Endothelial cell of umbilical vein (primary cell): Measurements from ENCODE around the gene SFSWAP. TPM values are rescaled to one million over a fixed set of nuclear protein-coding genes. Genes with fewer than 3 reads are reported as not detected.

ENCODE experiments used
- BruUV-seq: library from RNA; stranded (reverse); fragments of 400-500 nt; replicated peaks from 2 replicates; lab custom pipeline; 2021; lab: Mats Ljungman, UMichigan
- CTCF ChIA-PET: fragments of 300-600, 350-600 bp; sonication (Branson Sonifier 250); formaldehyde crosslinking; loops from one replicate; lab custom pipeline; 2021; ENCODE audit warnings: antibody characterized with exemption, inconsistent platforms; lab: Charles Lee
- POLR2A ChIA-PET: fragments of 300-600, 350-600 bp; sonication (Branson Sonifier 250); formaldehyde crosslinking; loops from one replicate; lab custom pipeline; 2021; ENCODE audit warnings: antibody characterized with exemption, inconsistent platforms; lab: Charles Lee
- DNase-seq: peaks from one replicate; pipeline ENCODE4 v3.0.0-alpha.2; 2011; ENCODE audit warnings: low read depth, low spot score
- FAIRE-seq: peaks from 2 replicates; lab custom pipeline; 2011; peaks lifted over from hg19 to GRCh38; lab: Jason Lieb, UNC
- H2AFZ ChIP-seq: 2 replicates; pipeline ENCODE4 v1.6.0; 2012; ENCODE audit warnings: low read depth, low read length, control low read depth, inconsistent platforms
- H3K27ac ChIP-seq: 2 replicates; pipeline ENCODE4 v1.5.1; 2011; ENCODE audit warnings: low read depth, mild to moderate bottlenecking, control low read depth, low read length, moderate library complexity; ENCODE audit not compliant: insufficient read depth
- H3K27me3 ChIP-seq, 2 experiments: 2 replicates each; pipeline versions ENCODE4 v1.6.0 to v1.6.1; 2011; ENCODE audit warnings: low read length in 2 of 2, mixed read lengths in 1 of 2; ENCODE audit not compliant: control insufficient read depth in 2 of 2, insufficient read depth in 2 of 2
- H3K36me3 ChIP-seq, 2 experiments: 2 replicates in 1 of 2; 3 replicates in 1 of 2; pipeline ENCODE4 v1.5.1; 2011; ENCODE audit warnings: low read length in 2 of 2, mild to moderate bottlenecking in 1 of 2, moderate library complexity in 1 of 2; ENCODE audit not compliant: control insufficient read depth in 2 of 2, insufficient read depth in 2 of 2; ENCODE audit errors: extremely low read depth in 1 of 2
- H3K4me1 ChIP-seq: 3 replicates; pipeline ENCODE4 v1.5.1; 2011; ENCODE audit warnings: mild to moderate bottlenecking, low read length; ENCODE audit not compliant: control insufficient read depth, insufficient read depth; ENCODE audit errors: extremely low read depth
- H3K4me2 ChIP-seq: 2 replicates; pipeline ENCODE4 v1.6.1; 2011; ENCODE audit warnings: low read length, control low read depth, mixed read lengths; ENCODE audit not compliant: insufficient read depth
- H3K4me3 ChIP-seq, 3 experiments: fragments of 200-600 bp in 1 of 3; sonication (generic), shearing (Covaris generic) in 1 of 3; replicated peaks in 1 of 3; 2 replicates each; pipeline ENCODE4 v1.5.1; 2011 to 2016; ENCODE audit warnings: control low read depth in 3 of 3, low read length in 3 of 3, mild to moderate bottlenecking in 2 of 3, inconsistent platforms in 1 of 3, low read depth in 1 of 3, moderate library complexity in 1 of 3; ENCODE audit not compliant: insufficient read depth in 1 of 3
- H3K79me2 ChIP-seq: 2 replicates; pipeline ENCODE4 v1.6.0; 2012; ENCODE audit warnings: low read length, inconsistent platforms; ENCODE audit not compliant: control insufficient read depth, insufficient read depth
- H3K9ac ChIP-seq: replicated peaks from 2 replicates; pipeline ENCODE3; 2011; ENCODE audit warnings: low read length, control low read depth; ENCODE audit not compliant: insufficient read depth; ENCODE audit errors: extremely low read depth
- H3K9me1 ChIP-seq: replicated peaks from 3 replicates; pipeline ENCODE4 v1.6.0; 2011; ENCODE audit warnings: mild to moderate bottlenecking, low read length; ENCODE audit not compliant: control insufficient read depth, insufficient read depth; ENCODE audit errors: extremely low read depth
- H3K9me3 ChIP-seq: replicated peaks from 2 replicates; pipeline ENCODE4 v1.5.1; 2012; ENCODE audit warnings: low read length, inconsistent platforms; ENCODE audit not compliant: control insufficient read depth, insufficient read depth
- H4K20me1 ChIP-seq: replicated peaks from 2 replicates; pipeline ENCODE3; 2011; ENCODE audit warnings: mild to moderate bottlenecking, low read length; ENCODE audit not compliant: control insufficient read depth, insufficient read depth; ENCODE audit errors: extremely low read depth
- EZH2 ChIP-seq: IDR thresholded peaks from 2 replicates; pipeline ENCODE4 v1.6.1; 2012; ENCODE audit warnings: borderline replicate concordance, low read depth, mild to moderate bottlenecking, moderate library complexity, low read length, inconsistent platforms; ENCODE audit not compliant: severe bottlenecking
- FOS ChIP-seq: IDR thresholded peaks from 2 replicates; pipeline ENCODE4 v1.6.1; 2011; ENCODE audit warnings: mild to moderate bottlenecking, low read length, moderate library complexity, borderline replicate concordance; ENCODE audit not compliant: insufficient read depth
- JUN ChIP-seq: IDR thresholded peaks from 2 replicates; pipeline ENCODE4 v1.6.1; 2011; ENCODE audit warnings: borderline replicate concordance, low read depth; ENCODE audit not compliant: insufficient read length, insufficient read depth
- MAX ChIP-seq: IDR thresholded peaks from 2 replicates; pipeline ENCODE4 v1.6.1; 2011; ENCODE audit not compliant: insufficient read depth, insufficient read length
- POLR2AphosphoS5 ChIP-seq: IDR thresholded peaks from 2 replicates; pipeline ENCODE4 v1.6.1; 2012; ENCODE audit warnings: low read depth, mild to moderate bottlenecking, control low read depth, low read length, moderate library complexity; ENCODE audit not compliant: insufficient read depth
- dilution Hi-C: fragments of 300-500 bp; cut with MboI; formaldehyde crosslinking; loops from one replicate; pipeline ENCODE4 v1.15.0; 2019; ENCODE audit warnings: low sequenced_read_pairs; ENCODE audit not compliant: extremely low pct_ligation_motif_present
- intact Hi-C: fragments of 100-400 bp; cut with micrococcal nuclease; formaldehyde crosslinking; loops from one replicate; pipeline ENCODE4 v1.10.0; 2022
- polyA plus RNA-seq, 4 experiments: library from polyadenylated mRNA; depleted of rRNA in 3 of 4; stranded (reverse) in 3 of 4; unstranded in 1 of 4; fragments of >200 nt; gene quantifications; 2 replicates each; pipeline versions ENCODE4 v1.2.1 to v1.2.3, GENCODE V29; 2011 to 2012; ENCODE audit warnings: missing spikeins in 1 of 4
- total RNA-seq: library from RNA; stranded (reverse); gene quantifications from 2 replicates; pipeline ENCODE4 v1.2.3, GENCODE V29; 2021
- TF ChIP-seq, protein P1 (sequence below), 2 donors: IDR thresholded peaks; 1 replicate in 1 of 2; 2 replicates in 1 of 2; pipeline ENCODE4 v1.5.1; 2011; ENCODE audit warnings: low read length in 2 of 2, mild to moderate bottlenecking in 2 of 2, moderate library complexity in 2 of 2, control low read depth in 1 of 2, inconsistent platforms in 1 of 2, low read depth in 1 of 2; ENCODE audit not compliant: insufficient read depth in 1 of 2; ENCODE audit errors: extremely low read depth in 1 of 2

SFSWAP gene
- total and polyA plus RNA-seq, 2 donors (not counting 3 experiments of a cell fraction or from before 2014, with no cell fraction given) = 38.1 to 53.3 TPM

- CTCF ChIA-PET = no interaction called here
- no peak for DNase-seq
- no peak overlapping the region for H2AFZ ChIP-seq
- no peak overlapping the region for H3K9ac ChIP-seq
- POLR2A ChIA-PET = no interaction called here
- no peak overlapping the region for H3K4me3 ChIP-seq
- TF ChIP-seq MAX (no peak), EZH2 (no peak), JUN (no peak), FOS (no peak), POLR2AphosphoS5 (no peak)
- TF ChIP-seq, protein P1, sequence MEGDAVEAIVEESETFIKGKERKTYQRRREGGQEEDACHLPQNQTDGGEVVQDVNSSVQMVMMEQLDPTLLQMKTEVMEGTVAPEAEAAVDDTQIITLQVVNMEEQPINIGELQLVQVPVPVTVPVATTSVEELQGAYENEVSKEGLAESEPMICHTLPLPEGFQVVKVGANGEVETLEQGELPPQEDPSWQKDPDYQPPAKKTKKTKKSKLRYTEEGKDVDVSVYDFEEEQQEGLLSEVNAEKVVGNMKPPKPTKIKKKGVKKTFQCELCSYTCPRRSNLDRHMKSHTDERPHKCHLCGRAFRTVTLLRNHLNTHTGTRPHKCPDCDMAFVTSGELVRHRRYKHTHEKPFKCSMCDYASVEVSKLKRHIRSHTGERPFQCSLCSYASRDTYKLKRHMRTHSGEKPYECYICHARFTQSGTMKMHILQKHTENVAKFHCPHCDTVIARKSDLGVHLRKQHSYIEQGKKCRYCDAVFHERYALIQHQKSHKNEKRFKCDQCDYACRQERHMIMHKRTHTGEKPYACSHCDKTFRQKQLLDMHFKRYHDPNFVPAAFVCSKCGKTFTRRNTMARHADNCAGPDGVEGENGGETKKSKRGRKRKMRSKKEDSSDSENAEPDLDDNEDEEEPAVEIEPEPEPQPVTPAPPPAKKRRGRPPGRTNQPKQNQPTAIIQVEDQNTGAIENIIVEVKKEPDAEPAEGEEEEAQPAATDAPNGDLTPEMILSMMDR (IDR thresholded peaks at IDR 0.05; ENCODE audit: extremely low read depth in 1 of 2, insufficient read depth in 1 of 2, low read depth in 1 of 2, low read length in 2 of 2) = no peak
- FAIRE-seq = no peak
- intact Hi-C loops (no loop called here), dilution Hi-C loops (no loop called here)
- peaks cover 5 to 50% of the 10 kb centered on the region in 2 experiments for H3K36me3 ChIP-seq
- H3K27me3 ChIP-seq = no peaks in the 10 kb centered on the region
- H3K4me1 ChIP-seq = peaks cover 10% of the 10 kb centered on the region
- no peaks in the 10 kb centered on the region for H3K9me3 ChIP-seq
- H4K20me1 ChIP-seq = no peaks in the 10 kb centered on the region
- H3K4me2 ChIP-seq = no peak overlapping the region
- no peaks in the 10 kb centered on the region for H3K9me1 ChIP-seq
- no peak overlapping the region for H3K27ac ChIP-seq
- BruUV-seq = no TSS peak
- H3K79me2 ChIP-seq = no peaks in the 10 kb centered on the region
These were observed 23.0 kb downstream of the SFSWAP start for GRCh38 chr12:131733874-131734273.
